Uterus (tissue), 2 donors: ENCODE measurements around the gene FREM1.

Experiments used
- POLR2A ChIP-seq, 2 donors: fragments of 450-650 bp; IDR thresholded peaks; one replicate each; pipeline ENCODE4 v1.6.1; 2016; ENCODE audit warnings: antibody characterized with exemption in 2 of 2, mild to moderate bottlenecking in 1 of 2, moderate library complexity in 1 of 2
- TF ChIP-seq, protein P1 (sequence below), 4 experiments: fragments of 200-600 bp in 2 of 4; fragments of 450-650 bp in 2 of 4; sonication (generic) in 2 of 4; IDR thresholded peaks; one replicate each; pipeline ENCODE4 v1.5.1; 2016 to 2019; ENCODE audit warnings: antibody characterized with exemption in 4 of 4, mild to moderate bottlenecking in 2 of 4, moderate library complexity in 1 of 4

- TF ChIP-seq, protein P1, sequence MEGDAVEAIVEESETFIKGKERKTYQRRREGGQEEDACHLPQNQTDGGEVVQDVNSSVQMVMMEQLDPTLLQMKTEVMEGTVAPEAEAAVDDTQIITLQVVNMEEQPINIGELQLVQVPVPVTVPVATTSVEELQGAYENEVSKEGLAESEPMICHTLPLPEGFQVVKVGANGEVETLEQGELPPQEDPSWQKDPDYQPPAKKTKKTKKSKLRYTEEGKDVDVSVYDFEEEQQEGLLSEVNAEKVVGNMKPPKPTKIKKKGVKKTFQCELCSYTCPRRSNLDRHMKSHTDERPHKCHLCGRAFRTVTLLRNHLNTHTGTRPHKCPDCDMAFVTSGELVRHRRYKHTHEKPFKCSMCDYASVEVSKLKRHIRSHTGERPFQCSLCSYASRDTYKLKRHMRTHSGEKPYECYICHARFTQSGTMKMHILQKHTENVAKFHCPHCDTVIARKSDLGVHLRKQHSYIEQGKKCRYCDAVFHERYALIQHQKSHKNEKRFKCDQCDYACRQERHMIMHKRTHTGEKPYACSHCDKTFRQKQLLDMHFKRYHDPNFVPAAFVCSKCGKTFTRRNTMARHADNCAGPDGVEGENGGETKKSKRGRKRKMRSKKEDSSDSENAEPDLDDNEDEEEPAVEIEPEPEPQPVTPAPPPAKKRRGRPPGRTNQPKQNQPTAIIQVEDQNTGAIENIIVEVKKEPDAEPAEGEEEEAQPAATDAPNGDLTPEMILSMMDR (IDR thresholded peaks at IDR 0.05) = no peak
- TF ChIP-seq POLR2A (IDR thresholded peaks at IDR 0.05) = no peak
These were observed 178.8 kb downstream of the FREM1 start for GRCh38 chr9:14731294-14731981.
